DND-41 (cell line): ENCODE results near the gene HRC.

ENCODE experiments used
- ATAC-seq: fragments of 200-7000 bp; cut with Tn5 transposase; 3 replicates; pipeline ENCODE4 v1.9.1; 2021; ENCODE audit warnings: low read depth; ENCODE audit not compliant: insufficient read depth
- DNase-seq: peaks from one replicate; pipeline ENCODE4 v3.0.0-alpha.2; 2020
- H2AFZ ChIP-seq: 2 replicates; pipeline ENCODE4 v1.6.0; 2012; ENCODE audit warnings: low read depth, low read length
- H3K27ac ChIP-seq: 2 replicates; pipeline ENCODE4 v1.5.1; 2012; ENCODE audit warnings: low read length, inconsistent platforms
- H3K27me3 ChIP-seq: fragments of 200-600 bp; sonication (generic); 2 replicates; pipeline ENCODE4 v1.6.0; 2012; ENCODE audit warnings: low read length, mild to moderate bottlenecking, inconsistent platforms; ENCODE audit not compliant: insufficient read depth, poor library complexity
- H3K36me3 ChIP-seq: 2 replicates; pipeline ENCODE4 v1.5.1; 2012; ENCODE audit warnings: low read length, inconsistent platforms; ENCODE audit not compliant: insufficient read depth
- H3K4me1 ChIP-seq: 2 replicates; pipeline ENCODE4 v1.5.1; 2012; ENCODE audit warnings: mild to moderate bottlenecking, low read length; ENCODE audit not compliant: insufficient read depth
- H3K4me2 ChIP-seq: 2 replicates; pipeline ENCODE4 v1.6.0; 2012; ENCODE audit warnings: mild to moderate bottlenecking, moderate library complexity, low read length, inconsistent platforms; ENCODE audit not compliant: insufficient read depth
- H3K4me3 ChIP-seq, 2 experiments: fragments of 200-600 bp in 1 of 2; shearing (Covaris generic) in 1 of 2; 2 replicates each; pipeline ENCODE4 v1.5.1; 2012 to 2016; ENCODE audit warnings: inconsistent platforms in 2 of 2, low read length in 2 of 2, mild to moderate bottlenecking in 2 of 2, low read depth in 1 of 2, moderate library complexity in 1 of 2
- H3K79me2 ChIP-seq: 2 replicates; pipeline ENCODE4 v1.6.0; 2012; ENCODE audit warnings: low read length, inconsistent platforms; ENCODE audit not compliant: insufficient read depth
- H3K9ac ChIP-seq: 2 replicates; pipeline ENCODE4 v1.6.0; 2012; ENCODE audit warnings: low read depth, mild to moderate bottlenecking, inconsistent platforms, low read length, moderate library complexity
- H3K9me3 ChIP-seq: 2 replicates; pipeline ENCODE4 v1.5.1; 2012; ENCODE audit warnings: low read length, moderate library complexity, mild to moderate bottlenecking, inconsistent platforms; ENCODE audit not compliant: insufficient read depth, severe bottlenecking
- H4K20me1 ChIP-seq: 2 replicates; pipeline ENCODE4 v1.6.0; 2012; ENCODE audit warnings: low read length; ENCODE audit not compliant: insufficient read depth
- CTCF ChIP-seq: IDR thresholded peaks from 2 replicates; pipeline ENCODE4 v1.5.1; 2012; ENCODE audit warnings: borderline replicate concordance, low read length, moderate library complexity, mild to moderate bottlenecking; ENCODE audit not compliant: poor library complexity, severe bottlenecking; ENCODE audit errors: extremely low read depth
- EZH2 ChIP-seq: IDR thresholded peaks from 3 replicates; pipeline ENCODE4 v1.6.1; 2012; ENCODE audit warnings: borderline replicate concordance, low read depth, mild to moderate bottlenecking, moderate library complexity, low read length, inconsistent platforms; ENCODE audit not compliant: severe bottlenecking

The HRC gene

DNA sequence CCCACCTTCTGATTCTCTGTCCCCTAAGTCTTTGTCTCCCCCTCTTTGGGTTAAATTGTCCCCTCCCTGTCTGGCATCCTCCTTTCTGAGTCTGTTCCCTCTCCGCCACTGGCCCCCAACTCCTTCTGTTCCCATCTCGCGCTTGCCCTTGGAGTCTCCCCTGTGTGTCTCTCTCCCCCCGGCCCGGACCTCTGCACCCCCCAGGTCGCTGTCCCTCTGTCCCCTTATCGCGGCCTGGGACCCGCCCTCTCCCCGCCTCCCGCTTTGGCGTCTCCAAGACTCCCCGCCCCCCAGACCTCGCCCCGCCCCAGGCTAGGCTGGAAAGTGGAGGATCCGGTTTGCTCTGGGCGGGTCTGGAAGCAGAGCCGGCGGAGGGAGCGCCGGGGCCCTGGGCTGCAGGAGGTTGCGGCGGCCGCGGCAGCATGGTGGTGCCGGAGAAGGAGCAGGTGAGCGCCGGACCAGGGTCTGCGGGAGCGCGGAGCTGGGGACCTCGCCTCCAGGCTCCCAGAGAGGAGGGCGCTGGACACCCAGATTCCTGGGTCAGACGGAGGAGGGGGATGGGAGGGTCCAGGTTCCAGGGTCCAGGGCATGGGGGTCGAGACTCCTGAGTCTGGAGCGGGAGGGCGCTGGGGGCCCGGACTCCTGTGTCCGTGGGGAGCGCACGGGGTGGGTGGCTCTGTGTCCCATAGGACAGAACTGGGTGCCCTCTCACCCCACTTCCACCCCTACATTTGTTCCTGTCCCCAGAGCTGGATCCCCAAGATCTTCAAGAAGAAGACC, 2.4 kb upstream of the HRC start, which contains the start of gene TRPM4:
TRPM4 (plus strand) TSS at position 348 of the 780 bp plus-strand sequence; CDS start at position 423, 75 bp downstream.
- peaks cover 7% of the 10 kb centered on the region for H3K4me1 ChIP-seq
- H3K27me3 ChIP-seq = peaks cover 12% of the 10 kb centered on the region
- H3K27ac ChIP-seq = no peak within 1 kb of the TSS
- no peaks in the 10 kb centered on the region for H3K79me2 ChIP-seq
- peak within 1 kb of the TSS; percentile 56 for H3K4me2 ChIP-seq
- peak within 1 kb of the TSS; percentile 21; the same call in 1 of the 2 replicates for H3K9ac ChIP-seq
- no peaks in the 10 kb centered on the region for H3K9me3 ChIP-seq
- H4K20me1 ChIP-seq = no peaks in the 10 kb centered on the region
- DNase-seq (peak; percentile 66), ATAC-seq (peak; percentile 88)
- H2AFZ ChIP-seq = peak within 1 kb of the TSS; percentile 58
- peak within 1 kb of the TSS in 1 of 2 experiments; percentile 34; a peak in 2 of 4 replicates for H3K4me3 ChIP-seq
- TF ChIP-seq EZH2 = peak; percentile 33
- TF ChIP-seq CTCF = no peak
- H3K36me3 ChIP-seq = no peaks in the 10 kb centered on the region

GRCh38 chr19:49155820-49156346, 687 bp upstream of the HRC start:
- DNase-seq (no peak), ATAC-seq (no peak)
- H3K9me3 ChIP-seq = no peaks in the 10 kb centered on the region
- H3K79me2 ChIP-seq = no peaks in the 10 kb centered on the region
- no peak overlapping the region for H3K27ac ChIP-seq
- TF ChIP-seq CTCF = no peak
- no peak for TF ChIP-seq EZH2
- peaks cover 7% of the 10 kb centered on the region for H3K4me1 ChIP-seq
- H3K4me2 ChIP-seq = no peak overlapping the region
- peaks cover 12% of the 10 kb centered on the region for H3K27me3 ChIP-seq
- H4K20me1 ChIP-seq = no peaks in the 10 kb centered on the region; the same call in 1 of the 2 replicates
- no peaks in the 10 kb centered on the region for H3K36me3 ChIP-seq
- no peak overlapping the region for H3K9ac ChIP-seq
- no peak overlapping the region for H3K4me3 ChIP-seq
- no peak overlapping the region for H2AFZ ChIP-seq

DNA sequence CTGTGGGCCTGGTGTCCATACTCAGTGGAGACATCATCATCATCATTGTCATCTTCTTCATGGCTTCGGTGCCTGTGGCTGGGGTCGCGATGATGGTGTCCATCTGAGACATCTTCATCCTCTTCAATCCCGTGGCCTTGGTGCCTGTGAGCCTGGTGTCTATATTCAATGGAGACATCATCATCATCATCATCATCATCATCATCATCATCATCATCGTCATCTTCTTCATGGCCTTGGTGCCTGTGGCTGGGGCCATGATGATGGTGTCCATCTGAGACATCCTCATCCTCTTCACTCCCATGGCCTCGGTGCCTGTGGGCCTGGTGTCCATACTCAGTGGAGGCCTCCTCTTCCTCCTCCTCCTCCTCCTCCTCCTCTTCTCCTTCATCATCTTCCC, 917 bp downstream of the HRC start:
- no peak for ATAC-seq
- no peak for TF ChIP-seq CTCF
- TF ChIP-seq EZH2 = no peak

More for the DNA sequence above, 917 bp downstream of the HRC start:
- DNase-seq = no peak
- Histone ChIP-seq H4K20me1 (peaks cover 2% of the 10 kb centered on the region; the same call in 1 of the 2 replicates), H3K9me3 (no peaks in the 10 kb centered on the region), H3K4me2 (no peak overlapping the region), H3K27ac (no peak overlapping the region), H3K36me3 (no peaks in the 10 kb centered on the region), H3K27me3 (peaks cover 12% of the 10 kb centered on the region), H3K4me1 (peaks cover 21% of the 10 kb centered on the region), H3K79me2 (no peaks in the 10 kb centered on the region), H2AFZ (no peak overlapping the region), H3K9ac (no peak overlapping the region), H3K4me3 (no peak overlapping the region)
